Mucosa of rectum (tissue), 2 donors: ENCODE results near the gene COL18A1.

Source experiments
- H3K27ac ChIP-seq, 2 donors: one replicate each; pipeline ENCODE4 v1.7.0; 2013; ENCODE audit warnings: inconsistent platforms in 2 of 2, low read depth in 2 of 2, low read length in 2 of 2
- H3K27me3 ChIP-seq, 2 donors: one replicate each; pipeline ENCODE4 v1.7.0; 2013; ENCODE audit warnings: low read length in 2 of 2; ENCODE audit not compliant: control insufficient read depth in 2 of 2, insufficient read depth in 2 of 2
- H3K36me3 ChIP-seq, 2 donors: one replicate each; pipeline ENCODE4 v1.7.0; 2013; ENCODE audit warnings: low read length in 2 of 2; ENCODE audit not compliant: control insufficient read depth in 2 of 2, insufficient read depth in 2 of 2
- H3K4me1 ChIP-seq, 2 donors: one replicate each; pipeline ENCODE4 v1.7.0; 2013; ENCODE audit warnings: low read length in 2 of 2, mild to moderate bottlenecking in 1 of 2; ENCODE audit not compliant: control insufficient read depth in 2 of 2, insufficient read depth in 2 of 2
- H3K4me3 ChIP-seq, 2 donors: one replicate each; pipeline ENCODE4 v1.7.0; 2013; ENCODE audit warnings: low read length in 2 of 2
- H3K9ac ChIP-seq, 2 donors: one replicate each; pipeline ENCODE4 v1.7.0; 2013; ENCODE audit warnings: low read length in 2 of 2, low read depth in 1 of 2, mild to moderate bottlenecking in 1 of 2
- H3K9me3 ChIP-seq, 2 donors: one replicate each; pipeline ENCODE4 v1.7.0; 2013; ENCODE audit warnings: low read length in 2 of 2; ENCODE audit not compliant: control insufficient read depth in 2 of 2
- donor health status: healthy.
- donor health status: Normal muscosa, but diverticular disease.

The COL18A1 gene

DNA sequence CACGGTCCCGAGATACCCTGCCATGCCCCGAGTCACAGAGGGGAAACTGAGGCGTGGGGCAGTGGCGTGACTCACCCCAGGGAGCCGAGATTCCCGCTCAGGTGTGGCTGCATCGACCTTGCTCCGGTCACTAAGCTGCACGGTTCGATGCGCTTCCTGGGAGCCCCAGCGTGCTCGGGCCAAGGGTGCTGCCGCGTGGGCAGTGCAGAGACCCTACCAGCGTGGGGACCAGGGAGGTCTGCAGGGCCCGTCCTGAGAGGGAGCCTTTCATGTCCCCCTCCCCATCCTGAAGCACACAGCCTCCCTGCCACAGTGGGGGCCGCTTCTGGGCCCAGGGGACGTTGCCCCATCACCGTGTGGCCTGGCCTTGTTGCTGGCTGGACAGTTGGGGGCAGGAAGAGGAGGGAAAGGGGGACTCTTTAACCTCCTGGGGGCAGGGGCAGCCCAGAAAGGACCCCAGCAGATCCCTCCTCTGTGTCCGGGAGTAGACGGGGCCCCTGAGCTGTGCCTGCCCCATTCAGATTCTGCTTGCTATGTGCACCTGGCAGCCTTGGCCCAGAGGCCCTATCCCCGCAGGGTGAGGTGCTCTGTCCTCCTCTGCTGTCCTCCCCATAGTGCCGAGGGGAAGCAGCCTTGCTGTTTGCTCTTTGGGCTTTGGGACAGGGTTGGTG lies 52.3 kb downstream of the COL18A1 start:
- Histone ChIP-seq H3K4me3 (no peak overlapping the region), H3K4me1 (no peaks in the 10 kb centered on the region), H3K9ac (no peak overlapping the region), H3K27ac (no peak overlapping the region), H3K27me3 (no peaks in the 10 kb centered on the region), H3K36me3 (no peaks in the 10 kb centered on the region), H3K9me3 (no peaks in the 10 kb centered on the region)

DNA sequence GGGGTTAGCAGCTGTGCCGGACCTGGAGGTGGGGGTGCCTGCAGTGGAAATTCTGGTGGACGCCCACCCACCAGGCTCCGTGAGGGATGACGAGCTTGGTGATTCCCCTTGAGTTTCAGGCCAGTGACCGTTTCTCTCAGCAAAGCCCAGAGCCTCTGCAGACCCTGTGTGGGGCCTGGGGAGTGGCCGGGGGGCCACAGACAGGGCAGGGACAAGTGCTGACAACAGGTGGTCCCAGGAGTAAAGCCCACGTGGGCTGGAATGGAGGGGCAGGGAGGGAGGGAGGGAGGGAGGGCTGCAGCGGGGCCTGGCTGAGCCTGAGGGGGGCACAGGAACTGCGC lies 52.8 kb downstream of the COL18A1 start:
- Histone ChIP-seq H3K4me3 (no peak overlapping the region), H3K36me3 (no peaks in the 10 kb centered on the region), H3K9ac (no peak overlapping the region)

DNA sequence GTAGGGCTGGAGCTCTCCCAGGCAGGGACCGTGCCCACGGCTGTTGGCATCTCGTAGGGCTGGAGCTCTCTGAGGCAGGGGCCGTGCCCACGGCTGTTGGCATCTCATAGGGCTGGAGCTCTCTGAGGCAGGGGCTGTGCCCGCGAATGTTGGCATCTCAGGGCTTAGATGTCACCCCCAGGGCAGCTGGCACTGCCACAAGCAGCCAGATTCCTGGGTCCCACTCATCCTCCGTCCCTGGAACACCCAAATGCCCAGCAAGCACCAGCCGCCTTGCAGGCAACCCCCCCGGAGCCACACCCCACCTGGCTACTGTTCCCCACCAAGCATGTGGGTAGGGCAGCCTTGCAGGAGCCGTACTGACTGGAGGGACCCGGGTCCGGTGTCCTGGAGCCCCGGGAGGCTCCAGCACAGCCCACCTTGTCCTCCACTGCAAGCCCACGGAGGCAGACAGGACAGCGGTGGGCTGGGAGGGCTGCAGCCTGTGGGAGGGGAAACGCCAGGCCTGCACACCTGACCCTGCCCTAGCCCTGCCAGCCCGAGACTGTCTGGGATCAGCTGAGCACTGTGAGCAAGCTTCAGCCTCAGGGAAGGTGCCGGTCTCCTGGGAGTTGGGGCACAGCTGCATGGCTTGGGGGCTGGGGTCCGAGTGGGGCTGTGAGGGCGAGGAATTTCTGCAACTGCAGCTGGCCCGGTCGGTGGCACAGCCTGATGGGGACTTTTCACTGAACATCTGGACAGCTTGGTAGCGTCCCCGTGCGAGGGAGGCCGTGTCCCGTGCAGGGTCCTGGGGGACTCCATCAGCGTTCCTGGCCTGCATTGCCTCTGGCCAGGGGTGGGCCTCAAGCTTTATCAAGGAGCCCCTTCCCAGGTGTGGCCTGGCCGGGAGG lies 53.6 kb downstream of the COL18A1 start:
- no peaks in the 10 kb centered on the region for H3K4me1 ChIP-seq
- H3K9ac ChIP-seq = no peak overlapping the region
- no peaks in the 10 kb centered on the region for H3K27me3 ChIP-seq
- H3K27ac ChIP-seq = no peak overlapping the region
- H3K9me3 ChIP-seq = no peaks in the 10 kb centered on the region
- no peak overlapping the region for H3K4me3 ChIP-seq
- no peaks in the 10 kb centered on the region for H3K36me3 ChIP-seq

More for the DNA sequence above, 52.8 kb downstream of the COL18A1 start:
- no peaks in the 10 kb centered on the region for H3K9me3 ChIP-seq
- H3K27ac ChIP-seq = no peak overlapping the region
- H3K4me1 ChIP-seq = no peaks in the 10 kb centered on the region
- H3K27me3 ChIP-seq = no peaks in the 10 kb centered on the region

DNA sequence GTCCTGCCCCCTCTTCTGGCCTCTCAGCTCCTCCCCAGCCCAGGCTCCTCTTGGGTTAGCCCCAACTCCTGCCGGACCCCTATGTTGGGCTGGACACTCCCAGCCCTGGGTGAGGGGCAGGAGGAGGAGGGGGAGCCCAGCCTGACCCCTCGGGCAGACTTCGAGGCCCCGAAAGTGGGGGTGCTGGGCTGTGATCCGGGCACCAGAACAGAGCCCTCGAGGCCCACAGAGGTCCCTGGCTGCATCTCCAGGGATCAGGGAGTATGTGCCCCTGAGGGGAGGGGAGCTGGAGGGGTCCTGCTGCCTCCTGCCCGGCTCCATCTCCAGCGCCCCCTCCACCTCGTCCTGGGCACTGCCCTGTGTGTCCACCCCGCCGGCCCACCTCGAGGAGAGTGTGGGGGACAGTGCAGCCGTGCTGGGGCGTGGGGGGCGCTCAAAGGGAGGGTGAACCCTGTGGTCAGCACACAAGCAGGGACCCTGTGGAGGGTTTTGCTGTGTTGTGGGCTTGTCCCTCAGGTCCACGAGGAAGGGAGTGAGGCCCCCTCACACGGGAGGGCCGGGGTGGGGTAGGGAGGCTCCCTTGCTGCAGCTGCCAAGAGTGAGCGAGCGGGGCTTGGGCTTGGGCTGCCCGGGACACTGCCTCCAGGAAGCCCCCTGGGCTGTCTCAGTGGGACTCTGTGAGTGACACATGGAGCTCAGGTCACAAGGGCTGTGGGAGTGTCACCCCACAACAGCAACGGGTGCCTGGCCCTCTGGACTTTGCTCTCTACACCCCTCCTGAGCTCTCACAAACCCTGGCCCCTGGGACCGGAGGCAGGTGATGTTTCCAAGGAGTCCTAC lies 54.4 kb downstream of the COL18A1 start:
- Histone ChIP-seq H3K27me3 (no peaks in the 10 kb centered on the region), H3K4me3 (no peak overlapping the region), H3K27ac (no peak overlapping the region), H3K36me3 (no peaks in the 10 kb centered on the region), H3K4me1 (no peaks in the 10 kb centered on the region), H3K9me3 (no peaks in the 10 kb centered on the region), H3K9ac (no peak overlapping the region)

DNA sequence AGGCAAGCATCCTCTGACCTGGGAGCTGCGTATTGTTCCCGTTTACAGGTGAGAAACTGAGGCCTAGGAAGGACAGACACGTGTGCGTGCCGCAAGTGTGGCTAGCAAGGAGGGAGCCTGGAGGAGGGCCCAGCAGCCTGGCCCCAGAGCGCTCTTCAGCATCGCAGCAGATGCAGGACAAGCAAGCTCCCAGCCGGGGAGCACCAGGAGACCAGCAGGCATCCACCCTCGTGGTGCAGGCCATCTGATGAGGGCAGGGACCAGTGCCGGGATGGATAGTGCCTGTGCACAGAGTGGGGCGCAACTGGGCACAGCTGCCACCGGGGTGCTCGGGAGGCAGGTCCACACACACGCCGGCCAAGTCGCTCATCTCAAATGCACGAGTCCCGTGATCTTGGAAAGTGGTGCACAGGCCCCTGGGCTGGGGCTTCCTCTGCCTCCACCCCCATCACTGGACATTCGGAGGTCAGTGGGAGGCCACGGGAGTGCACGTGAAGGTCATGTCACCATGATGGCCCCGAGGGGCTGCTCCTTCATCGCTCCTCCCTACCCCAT lies 55.1 kb downstream of the COL18A1 start:
- Histone ChIP-seq H3K27ac (no peak overlapping the region), H3K4me1 (no peaks in the 10 kb centered on the region), H3K36me3 (no peaks in the 10 kb centered on the region)

DNA sequence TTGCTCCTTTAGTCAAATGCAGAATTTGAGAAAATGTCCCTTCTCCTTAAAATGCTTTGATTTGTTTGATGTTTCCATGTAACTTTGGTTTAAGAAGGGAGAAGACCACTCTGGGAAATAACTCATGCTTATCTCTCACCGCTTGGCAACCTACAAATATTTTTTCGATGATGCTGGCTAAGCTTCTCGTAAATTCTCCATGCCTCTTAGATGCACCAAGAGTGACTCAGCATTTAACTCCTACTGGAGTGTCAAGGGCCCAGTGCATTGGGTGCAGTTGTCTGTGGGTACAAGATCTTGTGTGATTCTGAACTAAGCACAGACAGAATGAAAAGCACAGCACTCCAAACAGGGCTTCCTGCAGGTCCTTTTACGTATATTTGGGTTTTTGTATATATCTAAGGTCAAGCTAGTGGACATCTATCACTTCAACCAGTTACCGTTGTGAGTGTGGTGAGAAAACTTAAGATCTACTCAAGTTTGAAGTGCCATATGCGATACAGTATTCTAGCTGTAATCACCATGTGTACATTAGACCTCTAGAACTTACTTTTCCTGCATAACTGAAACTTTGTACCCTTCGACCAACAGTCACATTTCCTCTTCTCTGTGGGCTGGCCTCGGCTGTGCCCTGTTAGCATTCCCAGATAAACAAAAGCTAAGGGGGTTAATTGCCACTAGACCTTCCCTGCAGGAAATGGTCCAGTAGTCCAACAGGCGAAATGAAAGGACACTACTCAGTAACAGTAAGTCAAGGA lies 55.8 kb downstream of the COL18A1 start:
- no peak overlapping the region for H3K27ac ChIP-seq

More for the DNA sequence above, 55.1 kb downstream of the COL18A1 start:
- Histone ChIP-seq H3K4me3 (no peak overlapping the region), H3K9me3 (no peaks in the 10 kb centered on the region), H3K9ac (no peak overlapping the region), H3K27me3 (no peaks in the 10 kb centered on the region)

DNA sequence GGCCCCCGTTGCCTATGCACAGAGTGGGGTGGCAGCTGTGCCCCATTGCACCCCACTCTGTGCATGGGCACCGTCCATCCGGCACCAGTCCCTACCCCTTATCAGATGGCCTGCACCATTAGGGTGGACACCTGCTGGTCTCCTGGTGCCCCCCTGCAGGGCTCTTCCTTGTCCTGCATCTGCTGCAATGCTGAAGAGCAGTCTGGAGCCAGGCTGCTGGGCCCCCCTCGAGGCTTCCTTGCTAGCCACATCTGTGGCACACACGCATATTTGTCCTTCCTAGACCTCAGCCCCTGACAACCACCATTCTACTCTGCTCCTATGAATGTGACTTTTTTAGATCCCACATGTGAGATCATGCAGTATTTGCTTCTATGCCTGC lies 56.4 kb downstream of the COL18A1 start:
- Histone ChIP-seq H3K36me3 (no peaks in the 10 kb centered on the region), H3K27ac (no peak overlapping the region), H3K4me3 (no peak overlapping the region), H3K9me3 (no peaks in the 10 kb centered on the region), H3K9ac (no peak overlapping the region), H3K4me1 (no peaks in the 10 kb centered on the region), H3K27me3 (no peaks in the 10 kb centered on the region)

More for the DNA sequence above, 55.8 kb downstream of the COL18A1 start:
- Histone ChIP-seq H3K9me3 (no peaks in the 10 kb centered on the region), H3K4me3 (no peak overlapping the region), H3K4me1 (no peaks in the 10 kb centered on the region), H3K27me3 (no peaks in the 10 kb centered on the region), H3K9ac (no peak overlapping the region), H3K36me3 (no peaks in the 10 kb centered on the region)

DNA sequence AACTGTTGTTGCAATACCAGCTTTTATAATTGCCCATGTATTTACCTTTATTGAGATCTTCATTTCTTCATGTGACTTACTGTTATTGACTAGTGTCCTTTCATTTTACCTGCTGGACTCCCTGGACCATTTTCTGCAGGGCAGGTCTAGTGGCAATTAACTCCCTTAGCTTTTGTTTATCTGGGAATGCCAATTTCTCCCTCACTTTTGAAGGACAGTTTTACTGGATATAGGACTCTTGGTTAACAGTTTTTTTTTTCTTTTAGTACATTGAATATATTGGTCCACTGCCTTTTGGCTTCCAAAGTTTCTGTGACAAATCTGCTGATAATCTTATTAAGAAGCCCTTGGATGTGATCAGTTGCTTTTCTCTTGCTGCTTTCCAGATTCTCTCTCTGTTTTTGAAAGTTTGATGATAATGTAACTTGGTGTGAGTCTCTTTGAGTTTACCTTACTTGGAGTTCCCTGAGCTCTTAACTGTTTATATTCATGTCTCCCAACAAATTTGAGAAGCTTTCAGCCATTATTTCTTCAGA lies 56.9 kb downstream of the COL18A1 start:
- H3K4me3 ChIP-seq = no peak overlapping the region
- no peaks in the 10 kb centered on the region for H3K4me1 ChIP-seq
- no peak overlapping the region for H3K27ac ChIP-seq
- no peaks in the 10 kb centered on the region for H3K27me3 ChIP-seq
- H3K9ac ChIP-seq = no peak overlapping the region
- H3K36me3 ChIP-seq = no peaks in the 10 kb centered on the region
- no peaks in the 10 kb centered on the region for H3K9me3 ChIP-seq

DNA sequence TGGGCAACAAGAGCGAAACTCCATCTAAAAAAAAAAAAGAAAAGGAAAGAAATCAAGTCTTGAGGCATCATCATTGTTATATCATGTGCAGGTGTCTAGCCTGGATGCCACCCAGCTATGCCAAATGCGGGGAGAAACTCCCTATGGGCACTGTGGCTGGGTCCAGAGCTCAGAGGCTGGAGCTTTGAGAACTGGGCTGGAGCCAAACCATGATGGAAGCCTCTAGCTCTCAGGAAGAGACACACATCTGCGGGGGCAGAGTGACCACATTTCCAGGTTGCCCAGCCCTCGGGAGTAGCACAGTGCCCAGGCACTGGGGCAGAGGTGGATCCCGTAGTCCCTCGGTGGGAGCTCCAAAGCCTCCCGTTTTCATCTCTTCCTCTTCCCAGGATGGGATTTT lies 58.9 kb downstream of the COL18A1 start:
- H3K27ac ChIP-seq = no peak overlapping the region

More for the DNA sequence above, 58.9 kb downstream of the COL18A1 start:
- no peak overlapping the region for H3K9ac ChIP-seq
- H3K36me3 ChIP-seq = no peaks in the 10 kb centered on the region
- H3K27me3 ChIP-seq = no peaks in the 10 kb centered on the region
- no peaks in the 10 kb centered on the region for H3K4me1 ChIP-seq
- no peaks in the 10 kb centered on the region for H3K9me3 ChIP-seq
- H3K4me3 ChIP-seq = no peak overlapping the region
